HL-60/S4 (cell line): Measurements from ENCODE around the gene MAN1A2.
"Not testable (repeated sequence)": the region's sequence is repeated elsewhere in the genome, so short reads cannot be mapped to it uniquely, and the experiment has no call there.

Experiments
- in situ Hi-C: fragments of 300-500 bp; cut with MboI; formaldehyde crosslinking; loops from 2 replicates; pipeline ENCODE4 v1.14.3; 2022; ENCODE audit warnings: low sequenced_read_pairs

MAN1A2 gene

DNA sequence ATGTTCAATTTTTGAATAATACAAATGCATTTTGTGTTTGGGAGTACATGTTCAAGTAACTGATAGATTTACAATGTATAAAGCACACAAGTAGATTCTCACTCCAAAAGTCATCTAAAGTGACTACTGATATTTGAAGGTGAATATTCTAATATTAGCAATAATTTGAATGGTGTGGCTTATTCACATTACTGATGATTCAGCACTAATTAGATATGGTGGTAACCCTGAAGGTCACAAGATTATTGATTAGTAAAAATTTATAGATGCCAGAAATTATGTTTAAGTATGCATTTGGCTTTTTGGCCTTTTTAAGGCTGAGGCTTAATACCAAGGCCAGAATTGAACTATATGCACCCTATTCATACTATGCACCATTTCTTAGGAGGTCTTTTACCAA, 186.2 kb downstream of the MAN1A2 start:
- in situ Hi-C loops = no loop called here

DNA sequence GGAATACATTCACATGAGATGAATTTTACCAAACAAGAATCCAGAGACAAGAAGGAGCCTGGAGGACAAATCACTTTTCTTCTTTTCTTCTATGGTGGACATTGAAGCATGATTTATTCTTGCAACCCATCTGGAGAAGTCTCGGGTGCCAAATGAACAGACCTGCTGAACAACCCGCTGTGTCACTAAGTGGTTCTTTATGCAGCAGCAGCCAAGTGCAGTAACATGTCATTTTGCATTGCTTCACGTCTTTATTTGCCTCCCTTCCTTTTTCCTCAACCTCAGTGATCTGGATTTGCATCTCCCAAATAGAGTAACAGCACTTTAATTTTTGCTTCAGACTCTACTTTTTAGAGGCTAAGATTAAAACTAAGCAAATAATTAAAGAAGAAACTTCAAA, 188.6 kb downstream of the MAN1A2 start:
- in situ Hi-C loops = no loop called here

DNA sequence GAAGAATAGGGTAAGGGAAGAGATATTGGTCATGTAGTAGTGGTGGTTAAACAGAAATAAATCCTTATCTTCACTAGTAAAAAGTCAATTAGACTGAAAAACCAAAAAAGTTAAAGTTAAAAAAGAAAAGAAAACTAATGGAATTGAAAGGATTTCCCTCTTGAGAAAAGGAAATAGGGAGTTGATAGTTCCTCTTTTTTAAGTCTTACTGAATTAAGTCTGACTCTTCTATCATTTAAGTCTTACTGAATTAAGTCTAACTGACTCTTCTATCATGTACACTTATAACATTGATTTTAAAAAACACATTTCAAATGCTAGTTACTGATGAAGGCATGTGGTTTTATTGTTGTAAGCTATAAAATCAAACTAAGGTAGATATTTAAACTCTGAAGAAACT, 189.1 kb downstream of the MAN1A2 start:
- in situ Hi-C loops = no loop called here

GRCh38 chr1:117556976-117557375, 189.7 kb downstream of the MAN1A2 start:
- in situ Hi-C loops = no loop called here

- in situ Hi-C loops = not testable (repeated sequence)
These were observed 191.2 kb downstream of the MAN1A2 start for GRCh38 chr1:117558451-117558850.

GRCh38 chr1:117559139-117559538, 191.9 kb downstream of the MAN1A2 start:
- in situ Hi-C loops = no loop called here

- in situ Hi-C loops = no loop called here
These were observed 192.7 kb downstream of the MAN1A2 start for GRCh38 chr1:117559985-117560384.

DNA sequence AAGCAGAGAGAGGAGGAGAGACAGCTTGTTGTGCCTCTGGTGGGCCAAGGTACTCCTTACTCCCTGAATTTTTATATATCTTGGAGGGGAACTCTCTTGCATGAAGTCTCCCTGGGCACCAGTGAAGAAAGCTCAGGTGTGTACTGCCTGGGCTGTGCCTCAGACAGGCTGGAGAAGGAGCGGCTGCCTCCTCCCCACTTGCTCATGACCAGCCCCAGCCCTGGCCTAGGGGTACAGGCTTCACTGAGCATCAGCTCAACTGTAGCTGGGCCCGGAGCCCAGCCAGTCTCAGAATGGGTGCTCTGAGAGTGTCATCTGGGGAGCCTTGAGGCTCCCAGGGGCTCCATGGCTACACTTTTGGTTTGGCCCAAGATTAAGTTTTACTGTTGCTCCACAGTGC, 193.8 kb downstream of the MAN1A2 start:
- in situ Hi-C loops = no loop called here

GRCh38 chr1:117561551-117561950, 194.3 kb downstream of the MAN1A2 start:
- in situ Hi-C loops = no loop called here

- in situ Hi-C loops = no loop called here
These were observed 195.6 kb downstream of the MAN1A2 start for GRCh38 chr1:117562581-117563491.

- in situ Hi-C loops = no loop called here
These were observed 196.2 kb downstream of the MAN1A2 start for GRCh38 chr1:117563492-117563875.

- in situ Hi-C loops = no loop called here
These were observed 197.2 kb downstream of the MAN1A2 start for GRCh38 chr1:117564227-117565075.

- in situ Hi-C loops = no loop called here
These were observed 197.9 kb downstream of the MAN1A2 start for GRCh38 chr1:117565076-117565556.

DNA sequence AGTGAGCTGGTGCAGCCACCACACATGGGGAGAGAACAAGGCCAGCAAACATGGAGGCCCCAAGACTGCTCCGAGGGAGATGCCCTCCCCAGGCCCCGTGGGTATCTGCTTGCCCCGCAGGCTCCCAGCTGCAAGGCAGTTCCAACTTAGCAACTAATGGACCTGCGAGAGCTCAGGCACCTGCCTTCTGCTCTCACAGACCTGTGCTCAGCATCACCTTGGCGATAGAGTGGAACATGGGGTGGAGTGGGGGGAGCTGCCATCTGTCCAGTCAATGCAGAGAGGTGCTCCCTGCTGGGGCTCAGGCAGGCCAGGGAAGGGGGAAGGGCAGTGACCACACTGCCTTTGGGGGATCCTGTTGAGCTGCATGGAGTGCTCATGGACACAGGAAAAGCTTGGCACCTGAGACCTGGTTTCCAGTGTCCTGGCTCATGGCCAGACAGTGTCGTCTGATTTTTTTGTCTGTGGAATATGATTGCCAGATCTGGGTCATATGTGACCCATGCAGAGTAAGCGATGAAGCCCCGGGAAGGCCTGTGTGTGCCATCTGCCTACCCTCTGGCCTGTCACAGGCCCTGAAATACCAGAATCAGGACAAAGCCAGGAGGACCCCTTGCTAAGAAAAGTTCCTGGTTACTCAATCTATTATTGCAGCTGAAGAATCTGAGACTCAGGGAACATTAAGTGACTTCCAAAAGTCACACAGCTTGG, 198.7 kb downstream of the MAN1A2 start:
- in situ Hi-C loops = no loop called here

- in situ Hi-C loops = no loop called here
These were observed 199.3 kb downstream of the MAN1A2 start for GRCh38 chr1:117566556-117566955.

GRCh38 chr1:117567435-117567834, 200.2 kb downstream of the MAN1A2 start:
- in situ Hi-C loops = no loop called here

DNA sequence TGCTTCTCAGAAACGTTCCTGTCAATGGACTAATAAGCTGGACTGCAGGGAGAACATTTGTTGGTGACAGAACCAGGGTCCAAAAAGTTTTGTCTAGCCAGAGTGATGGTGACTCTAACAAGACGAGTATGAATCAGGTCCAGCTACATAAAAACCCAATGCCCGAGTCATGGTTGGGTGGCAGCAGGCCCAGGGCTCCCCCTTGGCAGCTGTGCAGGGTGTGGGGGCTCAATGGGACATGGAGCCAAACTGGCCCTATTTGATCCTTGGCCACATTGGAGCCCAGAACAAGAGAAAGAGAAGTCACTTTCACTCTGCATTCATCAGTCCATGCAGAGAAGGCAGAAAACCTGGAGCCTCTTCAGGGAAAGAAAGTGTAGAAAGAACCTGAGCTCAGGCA, 200.7 kb downstream of the MAN1A2 start:
- in situ Hi-C loops = no loop called here

DNA sequence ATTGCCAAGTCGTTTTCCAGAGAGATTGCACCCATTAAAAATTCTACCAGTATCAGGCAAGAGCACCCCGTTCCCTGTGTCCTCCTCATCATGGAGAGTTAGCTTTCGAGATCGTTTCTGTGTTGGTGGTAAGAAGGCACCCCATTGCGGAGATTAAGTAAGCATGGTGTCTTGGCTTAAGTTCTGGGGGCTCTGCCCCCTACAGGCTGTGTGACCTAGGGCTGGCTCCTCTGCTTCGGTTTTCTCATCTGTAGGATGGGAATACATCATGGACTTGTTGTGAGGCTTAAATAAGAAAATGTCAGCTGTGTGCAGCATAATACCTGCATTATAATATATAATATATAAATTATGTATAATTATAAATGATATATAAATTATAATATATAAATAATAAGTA, 201.8 kb downstream of the MAN1A2 start:
- in situ Hi-C loops = no loop called here

DNA sequence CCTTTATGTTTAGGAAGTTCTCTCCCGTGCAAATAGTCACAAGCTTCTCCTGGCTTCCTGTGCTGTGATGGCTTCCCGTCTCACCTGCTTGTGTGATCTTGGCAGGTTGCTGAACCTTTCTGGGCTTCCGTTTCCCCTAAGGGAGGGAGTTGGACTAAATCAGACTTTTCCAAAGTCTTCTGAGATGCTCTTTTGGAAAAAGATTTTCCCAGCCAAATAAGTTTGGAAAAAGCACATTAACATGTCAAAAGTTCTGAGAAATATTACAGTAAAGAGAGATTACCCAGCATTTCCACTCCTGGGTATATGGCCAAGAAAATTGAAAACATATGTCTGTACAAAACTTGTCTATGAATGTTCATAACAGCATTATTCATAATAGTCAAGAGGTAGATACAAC, 202.6 kb downstream of the MAN1A2 start:
- in situ Hi-C loops = no loop called here

DNA sequence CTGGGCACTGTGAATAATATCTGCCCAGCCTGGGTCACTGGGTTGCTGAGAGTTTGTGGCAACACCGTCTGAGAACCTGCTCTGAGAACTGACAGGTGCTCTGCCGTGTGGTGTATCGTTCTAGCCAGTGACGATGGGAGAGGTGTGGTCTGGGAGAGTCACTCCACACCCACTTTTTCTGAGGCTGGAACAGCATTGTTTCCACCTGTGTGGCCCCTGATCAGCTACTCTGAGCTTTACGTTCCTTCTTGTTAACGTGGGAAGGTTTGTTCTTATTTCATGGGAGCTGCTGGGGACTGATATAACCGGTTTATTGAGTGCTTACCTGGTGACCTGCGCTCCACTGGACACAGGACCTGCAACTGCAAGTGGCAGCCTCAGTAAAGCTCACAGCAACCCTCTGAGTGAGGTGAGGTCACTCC, 203.8 kb downstream of the MAN1A2 start:
- in situ Hi-C loops = no loop called here

DNA sequence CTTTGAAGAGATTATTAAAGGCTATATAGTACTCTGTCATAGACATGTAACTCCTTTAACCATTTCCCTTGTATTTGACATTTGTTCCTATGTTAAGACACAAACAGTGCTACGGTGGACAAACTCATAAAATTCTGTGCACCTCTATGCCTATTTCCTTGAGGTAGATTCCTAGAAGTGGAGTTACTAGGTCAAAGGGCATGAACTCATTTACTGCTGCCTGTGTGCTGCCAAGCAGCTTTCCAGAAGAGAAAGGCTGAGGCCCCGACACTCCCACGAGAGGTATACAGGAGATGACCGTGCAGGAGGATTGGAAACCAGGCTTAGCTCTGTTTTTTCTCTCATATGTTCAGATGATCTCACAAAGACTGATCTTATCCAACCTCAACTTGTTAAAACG, 204.2 kb downstream of the MAN1A2 start:
- in situ Hi-C loops = no loop called here
